Middle frontal gyrus (tissue), 1 donor: ENCODE results near the gene CEP164.
"Not testable (repeated sequence)": the region's sequence is repeated elsewhere in the genome, so short reads cannot be mapped to it uniquely, and the experiment has no call there.

ENCODE experiments used
- DNase-seq: peaks from one replicate; pipeline ENCODE4 v3.0.0-alpha.2; 2015; ENCODE audit warnings: low spot score; ENCODE audit errors: extremely low spot score

Gene CEP164

GRCh38 chr11:117303646-117304315 lies 23.9 kb upstream of the CEP164 start:
- DNase-seq: no peak

GRCh38 chr11:117305145-117305544 lies 22.5 kb upstream of the CEP164 start:
- no peak for DNase-seq

GRCh38 chr11:117309310-117309709 lies 18.3 kb upstream of the CEP164 start:
- DNase-seq: no peak

GRCh38 chr11:117313091-117313490 lies 14.6 kb upstream of the CEP164 start:
- no peak for DNase-seq

- DNase-seq: no peak
Measured at GRCh38 chr11:117313828-117314768, 13.6 kb upstream of the CEP164 start.

GRCh38 chr11:117314840-117315239 lies 12.8 kb upstream of the CEP164 start:
- DNase-seq: no peak

- DNase-seq: no peak
Measured at GRCh38 chr11:117315285-117316196, 12.1 kb upstream of the CEP164 start.

- DNase-seq: peak; percentile 82
Measured at GRCh38 chr11:117316197-117316961, 11.3 kb upstream of the CEP164 start, which contains the start of gene BACE1. TSS of gene BACE1 (minus strand) at chr11:117316256. CDS start at chr11:117315795, 461 bp downstream.

GRCh38 chr11:117318738-117319137 lies 8.9 kb upstream of the CEP164 start:
- no peak for DNase-seq

- no peak for DNase-seq
Measured at GRCh38 chr11:117319214-117319840, 8.3 kb upstream of the CEP164 start.

GRCh38 chr11:117327255-117327566 lies 443 bp upstream of the CEP164 start:
- DNase-seq: not testable (repeated sequence)

- no peak for DNase-seq
Measured at GRCh38 chr11:117328375-117329010, 839 bp downstream of the CEP164 start.

GRCh38 chr11:117332843-117333242 lies 5.2 kb downstream of the CEP164 start:
- no peak for DNase-seq

- DNase-seq: no peak
Measured at GRCh38 chr11:117333917-117334316, 6.3 kb downstream of the CEP164 start.

GRCh38 chr11:117334896-117335295 lies 7.2 kb downstream of the CEP164 start:
- DNase-seq: no peak

GRCh38 chr11:117335399-117335798 lies 7.7 kb downstream of the CEP164 start:
- DNase-seq: no peak

GRCh38 chr11:117337076-117337475 lies 9.4 kb downstream of the CEP164 start:
- no peak for DNase-seq

GRCh38 chr11:117345039-117345438 lies 17.4 kb downstream of the CEP164 start:
- DNase-seq: no peak

GRCh38 chr11:117354550-117354949 lies 26.9 kb downstream of the CEP164 start:
- no peak for DNase-seq
